Lower leg skin (tissue), 4 donors: ENCODE data around the gene SNRPB2. TPM values are rescaled to one million over a fixed set of nuclear protein-coding genes. Genes with fewer than 3 reads are reported as not detected.

Source experiments
- DNase-seq, 2 donors: peaks; one replicate each; pipeline ENCODE4 v3.0.0-alpha.2; 2019; ENCODE audit warnings: low spot score in 2 of 2
- H3K4me3 ChIP-seq: fragments of 200-600 bp; sonication (generic); 2 replicates; pipeline ENCODE4 v1.5.1; 2017; ENCODE audit warnings: mild to moderate bottlenecking, low read depth; ENCODE audit not compliant: poor library complexity, severe bottlenecking
- POLR2A ChIP-seq, 2 donors: fragments of 450-650 bp; IDR thresholded peaks; one replicate each; pipeline ENCODE4 v1.6.1; 2016 to 2017; ENCODE audit warnings: antibody characterized with exemption in 2 of 2, mild to moderate bottlenecking in 1 of 2, moderate library complexity in 1 of 2
- WGBS, 2 donors: methylation state at CpG; one replicate each; pipeline ENCODE4 v1.1.5; 2018; 5-methylcytosine and 5-hydroxymethylcytosine counted together
- intact Hi-C: fragments of 100-400 bp; cut with DNase I; formaldehyde crosslinking; loops from one replicate; pipeline ENCODE4 v1.15.0; 2023; ENCODE audit warnings: low total_unique reads
- total RNA-seq, 4 donors: library from RNA; depleted of rRNA; stranded (reverse); fragments of >200 nt; gene quantifications; one replicate each; pipeline ENCODE4 v1.1.0, GENCODE V29; 2016
- TF ChIP-seq, protein P1 (sequence below), 3 donors: fragments of 450-650 bp; IDR thresholded peaks; one replicate each; pipeline ENCODE4 v1.5.1; 2016; ENCODE audit warnings: antibody characterized with exemption in 3 of 3, mild to moderate bottlenecking in 3 of 3, moderate library complexity in 2 of 3

SNRPB2 gene
- total RNA-seq, 4 donors from 2014 or later = 15.8 to 32.2 (median 19.7) TPM

DNA sequence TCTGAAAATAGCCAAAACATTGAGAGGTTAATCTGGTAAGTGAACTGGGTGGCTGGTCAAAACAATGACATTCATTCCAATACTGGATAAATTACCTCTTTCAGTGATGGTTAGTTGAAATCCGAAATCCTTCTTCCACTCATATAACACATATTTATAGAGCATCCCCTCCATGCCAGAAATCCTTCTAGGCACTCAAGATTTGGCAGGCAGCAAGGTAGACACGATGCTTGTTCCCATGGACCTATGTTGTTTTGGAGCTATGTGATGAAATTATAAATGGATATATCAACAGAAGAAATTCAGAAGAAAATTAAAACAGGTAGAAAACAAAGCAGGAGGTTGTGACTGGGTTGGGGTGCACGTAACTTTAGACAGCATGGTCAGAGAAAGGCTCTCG lies 26.3 kb upstream of the SNRPB2 start:
- 87% methylated on average over 4 of the region's 4 CpGs for WGBS, 2 donors
- DNase-seq = no peak
- no peak overlapping the region for H3K4me3 ChIP-seq
- TF ChIP-seq, protein P1, sequence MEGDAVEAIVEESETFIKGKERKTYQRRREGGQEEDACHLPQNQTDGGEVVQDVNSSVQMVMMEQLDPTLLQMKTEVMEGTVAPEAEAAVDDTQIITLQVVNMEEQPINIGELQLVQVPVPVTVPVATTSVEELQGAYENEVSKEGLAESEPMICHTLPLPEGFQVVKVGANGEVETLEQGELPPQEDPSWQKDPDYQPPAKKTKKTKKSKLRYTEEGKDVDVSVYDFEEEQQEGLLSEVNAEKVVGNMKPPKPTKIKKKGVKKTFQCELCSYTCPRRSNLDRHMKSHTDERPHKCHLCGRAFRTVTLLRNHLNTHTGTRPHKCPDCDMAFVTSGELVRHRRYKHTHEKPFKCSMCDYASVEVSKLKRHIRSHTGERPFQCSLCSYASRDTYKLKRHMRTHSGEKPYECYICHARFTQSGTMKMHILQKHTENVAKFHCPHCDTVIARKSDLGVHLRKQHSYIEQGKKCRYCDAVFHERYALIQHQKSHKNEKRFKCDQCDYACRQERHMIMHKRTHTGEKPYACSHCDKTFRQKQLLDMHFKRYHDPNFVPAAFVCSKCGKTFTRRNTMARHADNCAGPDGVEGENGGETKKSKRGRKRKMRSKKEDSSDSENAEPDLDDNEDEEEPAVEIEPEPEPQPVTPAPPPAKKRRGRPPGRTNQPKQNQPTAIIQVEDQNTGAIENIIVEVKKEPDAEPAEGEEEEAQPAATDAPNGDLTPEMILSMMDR (IDR thresholded peaks at IDR 0.05) = no peak
- TF ChIP-seq POLR2A (IDR thresholded peaks at IDR 0.05) = no peak
- intact Hi-C loops = no loop called here

GRCh38 chr20:16707674-16708073 lies 22.2 kb upstream of the SNRPB2 start:
- DNase-seq = no peak
- 68 to 76% methylated on average over 3 of the region's 3 CpGs for WGBS, 2 donors
- TF ChIP-seq POLR2A (IDR thresholded peaks at IDR 0.05) = no peak
- TF ChIP-seq, protein P1 (IDR thresholded peaks at IDR 0.05) = no peak
- intact Hi-C loops = no loop called here
- H3K4me3 ChIP-seq = no peak overlapping the region

GRCh38 chr20:16708602-16709001 lies 21.2 kb upstream of the SNRPB2 start:
- H3K4me3 ChIP-seq = no peak overlapping the region
- no peak for DNase-seq
- no peak for TF ChIP-seq POLR2A (IDR thresholded peaks at IDR 0.05)
- TF ChIP-seq, protein P1 (IDR thresholded peaks at IDR 0.05) = no peak
- intact Hi-C loops = no loop called here

DNA sequence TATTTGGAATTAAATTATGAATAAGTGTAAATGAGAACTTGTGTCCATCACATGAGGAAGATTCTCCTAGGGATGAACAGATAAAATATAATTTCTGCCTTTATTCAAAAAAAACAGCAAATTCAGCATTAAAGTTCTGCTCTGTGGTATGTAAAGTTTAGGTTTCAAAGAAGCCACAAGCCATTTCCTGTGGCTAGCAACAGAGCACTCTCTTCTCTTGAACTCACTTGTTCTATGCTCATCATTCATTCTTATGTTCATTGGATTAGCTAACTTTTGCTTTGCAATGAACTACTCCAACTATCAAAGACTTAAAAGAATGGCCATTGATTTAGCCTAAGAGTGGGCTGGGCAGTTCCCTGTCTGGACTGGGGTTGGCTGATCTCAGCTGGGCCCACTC lies 20.8 kb upstream of the SNRPB2 start:
- no peak for DNase-seq
- TF ChIP-seq POLR2A (IDR thresholded peaks at IDR 0.05) = no peak
- TF ChIP-seq, protein P1 (IDR thresholded peaks at IDR 0.05) = no peak
- H3K4me3 ChIP-seq = no peak overlapping the region
- intact Hi-C loops = no loop called here

GRCh38 chr20:16710781-16711180 lies 19.0 kb upstream of the SNRPB2 start:
- TF ChIP-seq, protein P1 (IDR thresholded peaks at IDR 0.05) = no peak
- no peak for TF ChIP-seq POLR2A (IDR thresholded peaks at IDR 0.05)
- intact Hi-C loops = loop anchor here (5.0 kb wide), 1 partner anchor 1402 kb away; no protein-coding TSS in a partner anchor
- no peak overlapping the region for H3K4me3 ChIP-seq
- 70 to 88% methylated on average over 3 of the region's 3 CpGs for WGBS, 2 donors
- DNase-seq = no peak

GRCh38 chr20:16711661-16712258 lies 18.1 kb upstream of the SNRPB2 start:
- no peak for TF ChIP-seq POLR2A (IDR thresholded peaks at IDR 0.05)
- TF ChIP-seq, protein P1 (IDR thresholded peaks at IDR 0.05) = no peak
- no peak for DNase-seq

More at GRCh38 chr20:16711661-16712258, 18.1 kb upstream of the SNRPB2 start:
- WGBS, 2 donors = 74 to 76% methylated on average over 4 of the region's 4 CpGs
- H3K4me3 ChIP-seq = no peak overlapping the region
- intact Hi-C loops = loop anchor here (5.0 kb wide), 1 partner anchor 1401 kb away; no protein-coding TSS in a partner anchor
